HepG2 (cell line): ENCODE measurements around the gene CALM1. TPM values are rescaled to one million over a fixed set of nuclear protein-coding genes. Genes with fewer than 3 reads are reported as not detected.

ENCODE experiments used
- ATF5 ChIP-seq: sonication (generic); formaldehyde crosslinking; IDR thresholded peaks from 2 replicates; pipeline ENCODE4 v1.4.0; 2020; ENCODE audit warnings: mild to moderate bottlenecking, low read depth, missing genetic modification reagents
- CENPX ChIP-seq: sonication (generic); formaldehyde crosslinking; IDR thresholded peaks from 2 replicates; pipeline ENCODE4 v1.9.0; 2021; ENCODE audit warnings: mild to moderate bottlenecking, missing genetic modification reagents, moderate library complexity
- XRCC5 ChIP-seq: fragments of 200-400 bp; formaldehyde crosslinking; optimal IDR thresholded peaks from 2 replicates; pipeline ENCODE3; 2017; ENCODE audit warnings: mild to moderate bottlenecking, low read length
- ZHX2 ChIP-seq, 2 experiments: sonication (generic) in 1 of 2; formaldehyde crosslinking in 1 of 2; IDR thresholded peaks; 2 replicates each; pipeline versions ENCODE4 v1.6.1 to v1.9.0; 2014 to 2022; ENCODE audit warnings: antibody characterized with exemption in 1 of 2, borderline replicate concordance in 1 of 2, inconsistent platforms in 1 of 2, low read depth in 1 of 2, missing genetic modification reagents in 1 of 2
- ZNF317 ChIP-seq: sonication (generic); formaldehyde crosslinking; IDR thresholded peaks from 2 replicates; pipeline ENCODE4 v1.5.0; 2020; ENCODE audit warnings: mild to moderate bottlenecking, missing genetic modification reagents
- ZNF335 ChIP-seq: sonication (generic); formaldehyde crosslinking; IDR thresholded peaks from 2 replicates; pipeline ENCODE4 v1.4.0; 2020; ENCODE audit warnings: missing genetic modification reagents
- ZNF746 ChIP-seq: sonication (generic); formaldehyde crosslinking; IDR thresholded peaks from 2 replicates; pipeline ENCODE4 v1.8.0; 2022; ENCODE audit warnings: mild to moderate bottlenecking, missing genetic modification reagents
- ZNF766 ChIP-seq: sonication (generic); formaldehyde crosslinking; IDR thresholded peaks from 2 replicates; pipeline ENCODE4 v1.5.0; 2020; ENCODE audit warnings: missing genetic modification reagents, borderline replicate concordance
- ZNF782 ChIP-seq: sonication (generic); formaldehyde crosslinking; IDR thresholded peaks from 2 replicates; pipeline ENCODE4 v1.4.0; 2020; ENCODE audit warnings: missing genetic modification reagents, mild to moderate bottlenecking, borderline replicate concordance
- ZNF800 ChIP-seq: sonication (generic); formaldehyde crosslinking; IDR thresholded peaks from 2 replicates; pipeline ENCODE4 v1.4.0; 2020; ENCODE audit warnings: missing genetic modification reagents
- ZNF816 ChIP-seq: sonication (generic); formaldehyde crosslinking; IDR thresholded peaks from 2 replicates; pipeline ENCODE4 v1.8.0; 2022; ENCODE audit warnings: missing genetic modification reagents, mild to moderate bottlenecking, borderline replicate concordance
- polyA plus RNA-seq, 8 experiments: library from polyadenylated mRNA; depleted of rRNA in 3 of 8; stranded (reverse) in 7 of 8; unstranded in 1 of 8; fragments of >200 nt; fragmentation: Illumina TruSeq in 4 of 8; extraction: Trizol in 4 of 8; gene quantifications; 2 replicates each; pipeline versions ENCODE4 v1.2.1 to v1.2.3, GENCODE V29; 2011 to 2016; ENCODE audit warnings: low read depth in 4 of 8, missing spikeins in 1 of 8, mixed read lengths in 1 of 8; ENCODE audit not compliant: insufficient read depth in 1 of 8
- total RNA-seq, 5 experiments: library from RNA; depleted of rRNA; stranded (reverse); fragments of >200 nt; fragmentation: Illumina TruSeq; extraction: Trizol; gene quantifications; 2 replicates each; pipeline ENCODE4 v1.2.3, GENCODE V29; 2016; ENCODE audit warnings: low read depth in 1 of 5
- TF ChIP-seq, protein P1 (sequence below): sonication (generic); formaldehyde crosslinking; conservative IDR thresholded peaks from 2 replicates; pipeline ENCODE4 v1.4.0; 2020; ENCODE audit warnings: missing genetic modification reagents

CALM1 gene
- total and polyA plus RNA-seq, 2 of the 13 experiments (the other 11 are each of a cell fraction or from before 2014, with no cell fraction given) = 110 to 238 TPM

GRCh38 chr14:90388982-90389381, 7.8 kb upstream of the CALM1 start (continued):
- TF ChIP-seq ZHX2 (IDR thresholded peaks at IDR 0.05; ENCODE audit: low read depth) (no peak), ZHX2 (CRISPR knock-in tag; IDR thresholded peaks at IDR 0.05; ENCODE audit: borderline replicate concordance) (no peak), XRCC5 (no peak), ZNF782 (no peak), ZNF766 (no peak), ZNF317 (CRISPR knock-in tag) (no peak), CENPX (no peak), ZNF335 (CRISPR knock-in tag) (no peak), ZNF800 (no peak), ATF5 (CRISPR knock-in tag) (no peak), ZNF816 (CRISPR knock-in tag) (no peak), ZNF746 (CRISPR knock-in tag) (no peak)
- TF ChIP-seq, protein P1, sequence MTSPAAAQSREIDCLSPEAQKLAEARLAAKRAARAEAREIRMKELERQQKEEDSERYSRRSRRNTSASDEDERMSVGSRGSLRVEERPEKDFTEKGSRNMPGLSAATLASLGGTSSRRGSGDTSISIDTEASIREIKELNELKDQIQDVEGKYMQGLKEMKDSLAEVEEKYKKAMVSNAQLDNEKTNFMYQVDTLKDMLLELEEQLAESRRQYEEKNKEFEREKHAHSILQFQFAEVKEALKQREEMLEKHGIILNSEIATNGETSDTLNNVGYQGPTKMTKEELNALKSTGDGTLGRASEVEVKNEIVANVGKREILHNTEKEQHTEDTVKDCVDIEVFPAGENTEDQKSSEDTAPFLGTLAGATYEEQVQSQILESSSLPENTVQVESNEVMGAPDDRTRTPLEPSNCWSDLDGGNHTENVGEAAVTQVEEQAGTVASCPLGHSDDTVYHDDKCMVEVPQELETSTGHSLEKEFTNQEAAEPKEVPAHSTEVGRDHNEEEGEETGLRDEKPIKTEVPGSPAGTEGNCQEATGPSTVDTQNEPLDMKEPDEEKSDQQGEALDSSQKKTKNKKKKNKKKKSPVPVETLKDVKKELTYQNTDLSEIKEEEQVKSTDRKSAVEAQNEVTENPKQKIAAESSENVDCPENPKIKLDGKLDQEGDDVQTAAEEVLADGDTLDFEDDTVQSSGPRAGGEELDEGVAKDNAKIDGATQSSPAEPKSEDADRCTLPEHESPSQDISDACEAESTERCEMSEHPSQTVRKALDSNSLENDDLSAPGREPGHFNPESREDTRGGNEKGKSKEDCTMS (CRISPR knock-in tag) = no peak
